Memory B cell (primary cell): ENCODE data around the gene EXOC4.

Source experiments
- ATAC-seq: fragments of 150-1000 bp; cut with Tn5 transposase; 2 replicates; pipeline ENCODE4 v1.10.0; 2021; ENCODE audit warnings: low read depth, mild to moderate bottlenecking, moderate library complexity
- DNase-seq, 2 donors: peaks; one replicate each; pipeline ENCODE4 v3.0.0; 2022; ENCODE audit warnings: low spot score in 2 of 2
- H3K27ac Mint-ChIP-seq: one replicate; pipeline ENCODE4 v1.8.0; 2022; ENCODE audit warnings: mild to moderate bottlenecking, moderate library complexity, mixed read lengths
- H3K27me3 Mint-ChIP-seq: one replicate; pipeline ENCODE4 v1.8.0; 2022; ENCODE audit warnings: mixed read lengths
- H3K36me3 Mint-ChIP-seq: one replicate; pipeline ENCODE4 v1.8.0; 2022; ENCODE audit warnings: mild to moderate bottlenecking, mixed read lengths
- H3K4me1 Mint-ChIP-seq: one replicate; pipeline ENCODE4 v1.8.0; 2022; ENCODE audit warnings: mixed read lengths
- H3K4me3 Mint-ChIP-seq: one replicate; pipeline ENCODE4 v1.8.0; 2022; ENCODE audit warnings: mild to moderate bottlenecking, moderate library complexity, mixed read lengths
- H3K9me3 Mint-ChIP-seq: one replicate; pipeline ENCODE4 v1.8.0; 2022; ENCODE audit warnings: mixed read lengths

The EXOC4 gene

GRCh38 chr7:134018306-134018705, 765.4 kb downstream of the EXOC4 start:
- no peak overlapping the region for H3K27ac Mint-ChIP-seq
- DNase-seq: no peak
- H3K4me3 Mint-ChIP-seq: no peak overlapping the region
- no peaks in the 10 kb centered on the region for H3K4me1 Mint-ChIP-seq
- no peaks in the 10 kb centered on the region for H3K9me3 Mint-ChIP-seq
- ATAC-seq: no peak
- peaks cover 2% of the 10 kb centered on the region for H3K36me3 Mint-ChIP-seq
- no peaks in the 10 kb centered on the region for H3K27me3 Mint-ChIP-seq

GRCh38 chr7:134019251-134019650, 766.4 kb downstream of the EXOC4 start:
- Mint-ChIP-seq H3K4me3 (no peak overlapping the region), H3K36me3 (peaks cover 5% of the 10 kb centered on the region), H3K4me1 (no peaks in the 10 kb centered on the region), H3K9me3 (no peaks in the 10 kb centered on the region), H3K27me3 (no peaks in the 10 kb centered on the region), H3K27ac (no peak overlapping the region)
- DNase-seq (no peak), ATAC-seq (no peak)

GRCh38 chr7:134021836-134022235, 769.0 kb downstream of the EXOC4 start:
- Mint-ChIP-seq H3K27me3 (no peaks in the 10 kb centered on the region), H3K36me3 (peaks cover 10% of the 10 kb centered on the region), H3K4me1 (no peaks in the 10 kb centered on the region), H3K9me3 (no peaks in the 10 kb centered on the region), H3K4me3 (no peak overlapping the region), H3K27ac (no peak overlapping the region)
- DNase-seq (no peak), ATAC-seq (no peak)

- Mint-ChIP-seq H3K4me1 (no peaks in the 10 kb centered on the region), H3K27me3 (no peaks in the 10 kb centered on the region), H3K9me3 (no peaks in the 10 kb centered on the region), H3K27ac (no peak overlapping the region), H3K36me3 (peaks cover 10% of the 10 kb centered on the region), H3K4me3 (no peak overlapping the region)
- ATAC-seq (no peak), DNase-seq (no peak)
Observed at GRCh38 chr7:134022286-134022911, 769.5 kb downstream of the EXOC4 start.

- H3K4me3 Mint-ChIP-seq: no peak overlapping the region
- no peak overlapping the region for H3K27ac Mint-ChIP-seq
- DNase-seq (no peak), ATAC-seq (no peak)
- no peaks in the 10 kb centered on the region for H3K9me3 Mint-ChIP-seq
- H3K4me1 Mint-ChIP-seq: no peaks in the 10 kb centered on the region
- peaks cover 10% of the 10 kb centered on the region for H3K36me3 Mint-ChIP-seq
- H3K27me3 Mint-ChIP-seq: no peaks in the 10 kb centered on the region
Observed at GRCh38 chr7:134024739-134025138, 771.9 kb downstream of the EXOC4 start.

GRCh38 chr7:134028853-134029252, 776.0 kb downstream of the EXOC4 start:
- Mint-ChIP-seq H3K4me3 (no peak overlapping the region), H3K9me3 (no peaks in the 10 kb centered on the region), H3K4me1 (no peaks in the 10 kb centered on the region), H3K27me3 (no peaks in the 10 kb centered on the region), H3K27ac (no peak overlapping the region), H3K36me3 (peaks cover 10% of the 10 kb centered on the region)
- DNase-seq (no peak), ATAC-seq (no peak)

GRCh38 chr7:134029743-134030142, 776.9 kb downstream of the EXOC4 start:
- no peak for ATAC-seq
- Mint-ChIP-seq H3K36me3 (peaks cover 12% of the 10 kb centered on the region), H3K4me3 (no peak overlapping the region), H3K9me3 (no peaks in the 10 kb centered on the region), H3K4me1 (no peaks in the 10 kb centered on the region), H3K27me3 (no peaks in the 10 kb centered on the region), H3K27ac (no peak overlapping the region)
- DNase-seq: no peak

- ATAC-seq: no peak
- Mint-ChIP-seq H3K36me3 (peaks cover 12% of the 10 kb centered on the region), H3K27ac (no peak overlapping the region), H3K4me1 (no peaks in the 10 kb centered on the region), H3K27me3 (no peaks in the 10 kb centered on the region), H3K9me3 (no peaks in the 10 kb centered on the region), H3K4me3 (no peak overlapping the region)
- DNase-seq: no peak
Observed at GRCh38 chr7:134030460-134030865, 777.6 kb downstream of the EXOC4 start.

GRCh38 chr7:134031835-134032617, 779.1 kb downstream of the EXOC4 start:
- ATAC-seq (no peak), DNase-seq (no peak)
- H3K27me3 Mint-ChIP-seq: no peaks in the 10 kb centered on the region
- no peak overlapping the region for H3K27ac Mint-ChIP-seq
- no peaks in the 10 kb centered on the region for H3K9me3 Mint-ChIP-seq
- no peak overlapping the region for H3K4me3 Mint-ChIP-seq
- H3K4me1 Mint-ChIP-seq: no peaks in the 10 kb centered on the region
- peaks cover 9% of the 10 kb centered on the region for H3K36me3 Mint-ChIP-seq

GRCh38 chr7:134034652-134035051, 781.8 kb downstream of the EXOC4 start:
- H3K4me3 Mint-ChIP-seq: no peak overlapping the region
- DNase-seq (no peak), ATAC-seq (no peak)
- H3K27me3 Mint-ChIP-seq: no peaks in the 10 kb centered on the region
- no peaks in the 10 kb centered on the region for H3K4me1 Mint-ChIP-seq
- peaks cover 9% of the 10 kb centered on the region for H3K36me3 Mint-ChIP-seq
- no peak overlapping the region for H3K27ac Mint-ChIP-seq
- no peaks in the 10 kb centered on the region for H3K9me3 Mint-ChIP-seq

GRCh38 chr7:134037991-134038390, 785.1 kb downstream of the EXOC4 start:
- ATAC-seq: no peak
- no peaks in the 10 kb centered on the region for H3K9me3 Mint-ChIP-seq
- H3K4me1 Mint-ChIP-seq: peaks cover 3% of the 10 kb centered on the region
- H3K4me3 Mint-ChIP-seq: no peak overlapping the region
- H3K27ac Mint-ChIP-seq: no peak overlapping the region
- H3K36me3 Mint-ChIP-seq: peaks cover 8% of the 10 kb centered on the region
- DNase-seq: no peak
- H3K27me3 Mint-ChIP-seq: no peaks in the 10 kb centered on the region

GRCh38 chr7:134040988-134041387, 788.1 kb downstream of the EXOC4 start:
- Mint-ChIP-seq H3K9me3 (no peaks in the 10 kb centered on the region), H3K4me1 (peaks cover 5% of the 10 kb centered on the region), H3K36me3 (peaks cover 13% of the 10 kb centered on the region), H3K4me3 (no peak overlapping the region), H3K27ac (no peak overlapping the region), H3K27me3 (no peaks in the 10 kb centered on the region)
- no peak for DNase-seq
- no peak for ATAC-seq

GRCh38 chr7:134041477-134041876, 788.6 kb downstream of the EXOC4 start:
- Mint-ChIP-seq H3K27me3 (no peaks in the 10 kb centered on the region), H3K4me1 (peaks cover 5% of the 10 kb centered on the region), H3K36me3 (peaks cover 13% of the 10 kb centered on the region), H3K4me3 (no peak overlapping the region), H3K27ac (no peak overlapping the region), H3K9me3 (no peaks in the 10 kb centered on the region)
- DNase-seq (no peak), ATAC-seq (no peak)

- ATAC-seq (no peak), DNase-seq (no peak)
- Mint-ChIP-seq H3K4me3 (no peak overlapping the region), H3K27me3 (no peaks in the 10 kb centered on the region), H3K27ac (no peak overlapping the region), H3K9me3 (no peaks in the 10 kb centered on the region), H3K4me1 (peaks cover 5% of the 10 kb centered on the region), H3K36me3 (peaks cover 13% of the 10 kb centered on the region)
Observed at GRCh38 chr7:134042307-134042706, 789.4 kb downstream of the EXOC4 start.

GRCh38 chr7:134044682-134045081, 791.8 kb downstream of the EXOC4 start:
- no peak overlapping the region for H3K27ac Mint-ChIP-seq
- H3K27me3 Mint-ChIP-seq: no peaks in the 10 kb centered on the region
- ATAC-seq (no peak), DNase-seq (no peak)
- H3K36me3 Mint-ChIP-seq: peaks cover 18% of the 10 kb centered on the region
- no peak overlapping the region for H3K4me3 Mint-ChIP-seq
- H3K4me1 Mint-ChIP-seq: peaks cover 5% of the 10 kb centered on the region
- no peaks in the 10 kb centered on the region for H3K9me3 Mint-ChIP-seq
